GM19467 (cell line): ENCODE measurements around the gene RNF207.

Source experiments
- ATAC-seq: cut with Tn5 transposase; IDR thresholded peaks from one replicate; pipeline ENCODE4 v1.9.1; 2021; ENCODE audit warnings: mild to moderate bottlenecking, moderate library complexity; ENCODE audit not compliant: unreplicated experiment

RNF207 gene

GRCh38 chr1:6224718-6225117 lies 18.8 kb downstream of the RNF207 start:
- ATAC-seq: no peak

DNA sequence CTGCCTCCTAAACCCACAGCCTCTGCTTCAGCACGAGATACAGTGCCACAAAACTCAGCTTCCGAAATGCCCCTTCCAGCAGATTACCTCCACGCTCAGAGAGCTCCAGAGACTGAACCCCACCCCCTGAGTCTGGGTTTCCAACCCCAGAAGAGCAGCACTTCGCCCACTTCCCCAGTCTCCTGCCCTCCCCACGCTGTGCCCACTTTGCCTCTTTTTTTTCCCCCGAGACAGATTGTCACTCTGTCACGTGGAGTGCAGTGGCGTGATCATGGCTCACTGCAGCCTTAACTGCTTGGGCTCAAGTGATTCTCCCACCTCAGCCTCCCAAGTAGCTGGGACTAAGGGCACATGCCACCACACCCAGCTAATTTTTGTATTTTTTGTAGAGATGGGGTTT lies 19.7 kb downstream of the RNF207 start:
- ATAC-seq: no peak

DNA sequence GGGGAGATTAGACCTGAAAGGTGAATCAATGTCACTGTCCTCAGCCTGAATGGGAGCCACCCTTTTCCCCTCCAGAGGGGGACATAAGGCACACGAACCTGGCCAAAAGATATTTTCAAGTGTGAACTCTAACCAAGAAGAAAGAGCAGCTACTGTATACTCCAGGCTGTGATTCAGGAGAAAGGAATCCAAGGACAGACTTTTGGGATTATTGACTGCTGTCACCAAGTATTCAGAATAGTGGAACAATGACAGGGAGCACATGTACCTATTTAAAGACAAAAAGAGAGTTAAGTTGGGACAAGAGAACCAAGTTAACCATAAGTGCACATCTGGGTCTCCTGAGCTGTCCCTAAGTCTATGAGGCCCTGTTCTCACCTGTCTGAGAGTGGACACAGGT lies 27.5 kb downstream of the RNF207 start:
- ATAC-seq: no peak

DNA sequence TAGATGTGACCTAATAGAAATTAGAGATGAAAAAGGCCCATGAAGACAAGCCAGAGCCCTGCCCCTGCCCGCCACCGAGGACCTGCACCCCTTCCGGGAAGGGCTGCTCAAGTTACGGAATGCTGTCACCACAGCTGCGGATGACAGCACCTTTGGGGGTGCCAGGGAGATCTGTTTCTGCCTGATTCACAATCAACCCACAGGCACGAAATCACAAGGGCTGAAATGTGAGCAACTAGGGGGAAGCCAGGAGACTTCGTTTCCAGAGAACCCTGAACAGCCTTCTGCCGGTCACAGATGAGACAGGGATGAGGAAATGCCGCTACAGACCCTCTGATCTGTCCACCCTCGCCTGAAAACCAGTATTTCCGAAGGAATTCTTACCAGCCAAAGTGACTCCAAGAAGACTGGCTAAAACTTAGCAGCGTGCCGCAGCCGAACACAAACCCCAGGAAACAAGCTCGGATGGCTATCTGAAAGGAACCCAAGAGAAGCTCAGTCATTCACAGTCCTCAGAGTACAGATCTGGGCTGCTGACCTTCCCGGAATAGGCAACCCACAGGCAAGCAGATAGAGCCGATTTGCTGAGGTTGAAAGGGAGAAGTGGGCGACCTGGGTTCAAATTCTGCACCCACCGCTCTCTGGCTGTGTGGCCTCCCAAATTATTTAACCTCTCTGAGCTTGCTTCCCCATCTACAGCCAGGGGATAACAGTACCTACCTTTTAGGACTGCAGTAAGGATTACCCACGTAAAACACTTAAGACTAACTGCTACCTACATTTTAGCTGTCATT lies 28.8 kb downstream of the RNF207 start:
- no peak for ATAC-seq

- peak; percentile 5 for ATAC-seq
These were observed 29.4 kb downstream of the RNF207 start for GRCh38 chr1:6235296-6235677.

GRCh38 chr1:6237093-6237492 lies 31.2 kb downstream of the RNF207 start:
- ATAC-seq: no peak

DNA sequence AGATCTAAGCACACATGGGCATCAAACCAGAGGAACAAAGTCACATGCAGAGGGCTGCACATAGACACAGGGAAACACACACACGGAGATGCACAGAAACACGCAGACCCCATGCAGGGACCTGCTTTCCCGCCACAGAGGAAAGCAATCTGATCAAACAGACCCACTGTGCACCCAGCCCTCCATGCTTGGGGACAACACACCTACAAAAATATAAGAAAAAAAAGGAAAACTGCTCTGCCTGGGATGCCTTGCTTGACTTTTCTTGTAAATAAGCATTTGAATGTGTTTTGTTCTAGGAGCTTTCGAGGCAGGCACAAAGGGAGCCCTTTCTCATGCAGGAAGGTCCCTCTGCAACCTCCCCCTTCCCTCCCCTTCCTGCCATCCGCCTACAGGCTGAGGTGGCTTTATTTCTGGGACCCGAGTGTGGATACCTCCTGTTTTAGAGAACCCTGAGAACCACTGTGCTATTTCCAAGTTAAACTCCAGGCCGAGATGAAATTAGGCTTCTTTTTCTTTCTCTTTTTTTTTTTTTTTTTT lies 33.4 kb downstream of the RNF207 start:
- no peak for ATAC-seq

DNA sequence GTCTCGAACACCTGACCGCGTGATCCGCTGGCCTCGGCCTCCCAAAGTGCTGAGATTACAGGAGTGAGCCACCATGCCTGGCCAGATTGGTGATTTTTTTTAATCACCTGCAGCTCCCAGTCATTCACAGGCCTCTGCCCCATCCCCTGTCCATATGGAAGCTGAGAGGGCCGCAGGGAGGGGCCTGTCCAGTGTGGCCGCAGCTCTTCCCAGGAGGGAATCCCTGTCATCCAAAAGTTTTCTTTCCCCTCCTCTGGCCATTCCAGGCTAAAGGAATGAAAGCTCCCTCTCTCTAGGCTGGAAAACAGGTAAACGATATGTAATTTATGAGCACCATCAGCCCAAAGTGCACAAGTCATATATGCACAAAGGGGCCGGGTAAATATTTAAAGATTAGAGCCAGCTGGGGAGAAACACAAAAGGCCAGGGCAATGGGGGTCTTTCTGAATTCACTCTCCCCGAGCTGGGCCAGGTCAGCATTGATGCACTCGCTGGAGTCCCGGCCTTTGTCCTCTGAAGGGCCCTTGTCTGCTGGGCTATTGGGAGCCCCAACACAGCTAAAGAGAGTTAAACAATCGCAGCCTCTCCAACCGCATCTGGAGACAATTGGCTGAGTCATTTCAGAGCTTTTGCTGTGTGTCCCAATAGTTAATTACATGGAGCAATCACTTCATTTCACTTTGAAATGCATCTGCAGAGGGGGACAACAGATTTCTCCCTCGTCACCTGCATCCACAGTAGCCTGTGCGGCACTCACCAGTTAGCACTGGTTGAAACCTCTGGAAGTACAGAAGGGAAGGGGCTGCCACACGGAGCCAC lies 34.2 kb downstream of the RNF207 start:
- no peak for ATAC-seq

DNA sequence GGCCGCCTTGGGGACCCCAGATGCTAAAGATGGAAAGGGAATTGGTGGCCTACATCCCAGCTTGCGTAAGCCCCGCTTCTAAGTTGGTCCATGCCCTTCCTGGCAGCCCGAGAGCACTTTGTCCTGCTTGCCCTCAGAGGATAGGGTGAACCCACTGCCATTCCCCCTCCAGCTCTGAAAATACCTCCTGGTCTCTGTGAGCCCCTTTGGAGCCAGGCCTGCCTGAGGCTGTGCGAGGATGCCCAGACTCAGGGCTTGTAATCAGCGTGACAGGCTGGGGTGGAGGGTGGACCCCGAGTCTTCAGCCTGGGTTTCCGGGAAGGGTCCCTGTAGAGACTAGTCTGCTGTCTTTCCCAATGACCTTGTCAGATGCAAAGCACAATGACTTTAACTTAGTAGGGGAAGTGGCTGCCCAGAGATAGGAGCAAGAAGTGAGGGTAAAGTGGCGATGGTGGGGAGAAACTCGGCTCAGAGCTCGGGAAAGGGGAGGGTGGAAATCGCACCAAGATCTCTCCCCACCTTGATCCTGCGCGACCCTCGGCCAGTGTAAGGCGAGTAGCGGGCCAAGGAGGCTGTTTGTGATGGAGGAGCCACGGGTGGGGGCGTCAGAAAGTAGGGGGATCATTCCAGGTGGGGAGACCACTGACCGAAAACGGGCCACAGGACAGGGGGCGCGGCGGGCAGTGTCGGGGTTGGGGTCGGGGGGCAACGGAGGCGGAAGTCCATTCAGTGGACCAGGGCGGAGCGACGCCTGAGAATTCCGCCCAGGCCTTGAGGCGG lies 35.4 kb downstream of the RNF207 start:
- no peak for ATAC-seq

DNA sequence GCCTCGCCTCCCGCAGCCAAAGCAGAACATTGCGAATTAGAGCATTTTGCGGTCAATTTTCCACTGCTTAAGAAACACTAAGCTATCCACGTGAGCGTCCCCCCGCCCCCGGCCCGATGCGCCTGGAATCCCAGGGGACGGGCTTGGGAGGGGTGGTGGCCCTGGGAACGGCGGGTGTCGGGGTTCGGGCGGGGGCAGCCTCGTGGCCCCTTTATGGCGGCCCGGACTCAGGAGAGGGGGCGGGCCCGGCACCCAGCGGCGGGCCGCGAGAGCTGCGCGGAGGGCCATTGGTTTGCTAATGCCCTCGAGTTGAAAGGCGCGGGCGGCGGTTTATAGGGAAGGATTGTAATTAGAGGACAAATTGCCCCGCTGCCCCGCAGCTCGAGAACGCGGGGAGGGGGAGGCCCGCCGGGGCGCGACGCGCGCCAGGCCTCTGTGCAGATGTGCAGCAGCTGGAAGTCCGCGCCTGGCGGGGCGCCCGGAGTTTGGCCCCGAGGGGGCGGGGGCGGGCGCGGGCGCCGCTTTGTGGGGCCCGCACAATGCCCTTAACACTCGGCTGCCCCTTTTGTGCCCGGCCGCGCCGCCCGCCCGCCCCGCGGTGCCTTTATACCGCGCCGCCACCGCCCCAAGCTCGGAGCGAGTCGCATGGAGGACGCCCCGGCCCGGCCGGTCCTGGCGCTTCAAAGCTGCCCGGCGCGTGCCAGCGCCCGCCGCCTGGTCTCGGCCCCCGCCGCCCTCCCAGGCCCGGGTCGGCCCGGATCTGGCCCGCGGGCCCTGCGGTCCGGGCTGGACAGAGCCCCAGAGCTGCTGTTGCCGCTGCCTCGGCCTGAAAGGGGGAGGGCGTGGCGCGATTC lies 36.2 kb downstream of the RNF207 start:
- ATAC-seq: no peak

DNA sequence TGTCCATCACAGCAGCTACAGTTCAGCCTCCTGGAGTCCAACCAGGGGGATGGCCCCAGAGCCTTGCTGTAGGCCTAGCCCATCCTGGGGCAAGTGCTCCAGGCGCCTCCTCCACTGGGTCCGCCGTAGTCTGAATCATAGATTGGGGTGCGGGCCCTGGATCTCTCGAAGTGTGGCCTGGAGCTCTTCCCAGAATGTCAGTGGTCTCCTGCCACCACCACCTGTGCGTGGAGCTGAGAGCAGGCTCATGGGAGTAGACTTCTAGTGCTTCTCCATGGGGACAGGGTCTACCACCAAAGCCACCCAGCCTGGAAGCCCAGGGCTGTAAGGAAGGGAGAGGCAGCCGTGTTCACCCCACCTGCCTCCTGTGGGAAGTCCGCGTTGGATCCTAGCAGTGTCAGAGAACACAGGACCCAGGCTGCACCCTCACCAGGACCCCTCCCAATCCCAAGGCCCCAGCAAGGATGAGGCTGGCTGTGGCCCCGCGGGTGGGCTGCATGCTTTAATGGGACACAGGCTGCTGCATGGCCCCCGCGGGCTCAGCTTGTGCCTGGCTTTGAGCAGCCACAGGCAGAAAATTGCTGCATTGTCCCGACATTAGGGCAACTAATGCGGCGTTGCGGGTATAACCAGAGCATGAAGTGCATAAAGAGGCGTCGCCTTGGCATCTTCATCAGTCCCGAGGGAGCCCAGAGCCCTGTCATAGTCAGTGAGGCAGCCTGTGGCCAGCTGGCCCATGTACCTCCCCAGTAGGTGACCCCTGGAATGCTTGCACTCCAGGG lies 37.3 kb downstream of the RNF207 start:
- no peak for ATAC-seq

- no peak for ATAC-seq
These were observed 38.1 kb downstream of the RNF207 start, which contains the start of gene HES3 for GRCh38 chr1:6243993-6244392. HES3 (plus strand) TSS chr1:6244179; CDS start chr1:6244366, 187 bp downstream.

DNA sequence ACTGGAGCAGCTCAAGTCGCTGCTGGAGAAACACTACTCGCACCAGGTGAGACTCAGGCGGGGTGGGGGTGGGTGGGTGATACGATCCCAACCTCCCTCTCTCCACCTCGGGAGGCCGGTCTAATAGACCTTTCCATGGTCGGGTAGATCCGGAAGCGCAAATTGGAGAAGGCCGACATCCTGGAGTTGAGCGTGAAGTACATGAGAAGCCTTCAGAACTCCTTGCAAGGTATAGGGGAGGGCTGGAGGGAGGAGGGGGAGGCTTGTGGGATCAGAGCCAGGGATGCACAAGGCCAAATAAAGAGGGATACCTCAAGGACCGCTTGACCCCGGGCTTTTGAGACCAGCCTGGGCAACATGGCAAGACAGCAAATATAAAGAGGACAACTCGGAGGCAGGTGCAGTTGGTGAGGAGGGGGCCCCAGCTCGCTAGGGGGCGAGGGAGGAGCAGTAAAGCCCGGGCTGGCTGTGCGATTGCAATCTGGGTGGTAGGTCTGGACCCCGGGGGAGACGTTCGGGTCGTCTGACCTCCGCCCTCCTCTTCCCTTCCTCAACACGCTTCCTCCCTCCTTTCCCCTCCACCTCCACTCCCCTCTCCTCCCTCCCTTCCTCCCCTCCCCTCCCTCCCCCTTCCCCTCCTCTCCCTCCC lies 38.6 kb downstream of the RNF207 start:
- no peak for ATAC-seq

- no peak for ATAC-seq
These were observed 39.4 kb downstream of the RNF207 start for GRCh38 chr1:6245086-6245868.

DNA sequence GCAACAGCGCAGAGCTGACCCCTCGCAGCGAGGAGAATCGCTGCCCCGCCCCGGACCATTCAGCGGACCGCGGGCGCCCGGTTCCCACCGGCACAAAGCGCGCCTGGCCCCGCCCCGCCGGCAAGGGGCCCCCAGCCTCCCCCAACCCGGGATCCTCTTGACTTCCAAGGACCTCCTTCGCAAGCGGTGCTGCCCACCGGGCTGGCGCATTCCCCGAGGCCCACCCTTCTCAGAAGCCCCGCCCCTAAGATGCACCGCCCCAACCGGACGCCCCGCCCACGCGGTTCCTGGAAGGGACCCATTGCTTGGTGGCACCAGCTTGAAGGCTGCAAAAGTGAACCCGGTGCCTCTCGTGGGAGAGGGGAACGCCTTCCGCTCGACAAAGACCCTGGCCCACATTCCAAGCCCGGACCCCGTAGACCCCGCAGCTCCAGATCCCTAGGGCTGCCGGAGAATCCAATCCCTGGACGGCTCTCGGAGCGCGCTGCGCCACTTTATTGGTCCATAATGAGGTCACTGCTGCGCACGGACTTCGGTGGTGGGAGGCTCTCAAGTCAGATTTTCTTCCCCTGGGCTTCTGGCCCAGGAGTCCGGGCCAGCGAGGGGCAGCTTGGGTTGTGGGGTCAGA lies 40.1 kb downstream of the RNF207 start:
- ATAC-seq: no peak

DNA sequence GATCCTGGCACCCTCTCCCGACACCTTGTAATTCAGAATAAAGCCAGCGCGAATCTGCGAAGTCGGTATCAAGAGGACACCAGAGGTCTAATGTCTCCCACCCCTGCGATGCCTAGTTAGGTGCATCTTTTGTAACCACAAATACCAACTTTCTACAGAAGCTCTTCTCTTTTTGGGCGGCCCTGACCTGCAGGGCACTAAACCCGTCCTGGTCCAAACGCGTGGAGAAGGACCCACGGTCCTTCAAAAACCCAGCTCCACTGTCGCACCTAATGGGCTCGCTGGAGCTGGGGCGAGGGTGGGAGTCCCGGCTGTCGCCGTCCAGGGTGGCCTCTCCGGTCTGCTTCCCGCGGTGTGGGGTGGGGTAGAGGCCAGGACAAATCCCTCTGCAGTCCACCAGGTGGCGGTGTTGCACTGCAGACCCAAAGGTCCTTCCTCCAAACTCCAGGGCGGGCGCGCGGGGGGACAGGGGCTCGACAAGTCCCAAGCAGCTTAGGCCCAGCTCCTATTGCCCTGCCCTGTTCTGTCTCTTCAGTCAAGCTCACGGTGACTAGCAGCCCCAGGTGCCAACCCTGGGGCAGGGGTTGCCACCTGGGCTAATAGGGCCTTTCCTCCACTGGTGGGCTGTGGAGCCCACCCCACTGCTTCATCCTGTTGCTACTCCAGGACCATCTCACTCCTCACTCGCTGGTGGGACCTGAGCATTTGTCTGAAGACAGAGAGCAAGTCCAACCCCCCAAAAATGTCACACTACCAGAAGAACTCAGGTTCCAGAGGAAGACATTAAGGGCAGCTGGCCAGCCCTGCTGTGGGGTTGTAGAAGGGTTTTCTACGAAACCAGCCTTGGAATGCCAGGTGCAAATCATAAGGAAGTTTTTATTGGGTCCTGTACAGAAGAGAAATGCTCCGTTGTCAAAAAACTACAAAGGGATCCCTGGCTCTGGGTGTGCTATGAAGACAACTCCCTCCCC lies 40.9 kb downstream of the RNF207 start:
- peak; percentile 57 for ATAC-seq

DNA sequence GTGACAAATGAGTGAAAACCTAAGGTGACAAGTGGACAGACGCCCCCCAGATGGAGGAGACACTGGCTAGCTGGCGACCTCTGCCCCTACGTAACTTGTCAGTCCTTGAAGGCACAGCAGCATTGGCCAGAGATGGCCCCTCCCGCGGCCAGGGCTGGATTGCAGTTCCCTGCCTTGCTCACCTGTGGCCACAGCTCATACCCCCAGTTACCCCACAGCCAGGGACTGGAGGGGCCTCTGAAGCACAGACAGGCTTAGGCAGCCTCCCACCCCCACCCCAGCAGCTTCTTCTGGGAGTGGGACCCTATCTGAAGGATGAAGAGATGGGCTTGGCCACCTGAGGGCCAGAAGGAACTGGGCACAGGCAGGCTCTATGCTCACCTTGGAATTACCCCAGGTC lies 41.7 kb downstream of the RNF207 start:
- ATAC-seq: no peak
